HG03097 (cell line): Measurements from ENCODE around the gene NBDY.
"Not testable (repeated sequence)": the region's sequence is repeated elsewhere in the genome, so short reads cannot be mapped to it uniquely, and the experiment has no call there.

ENCODE experiments used
- ATAC-seq: cut with Tn5 transposase; IDR thresholded peaks from one replicate; pipeline ENCODE4 v1.9.1; 2021; ENCODE audit not compliant: unreplicated experiment, low FRiP score

Gene NBDY

DNA sequence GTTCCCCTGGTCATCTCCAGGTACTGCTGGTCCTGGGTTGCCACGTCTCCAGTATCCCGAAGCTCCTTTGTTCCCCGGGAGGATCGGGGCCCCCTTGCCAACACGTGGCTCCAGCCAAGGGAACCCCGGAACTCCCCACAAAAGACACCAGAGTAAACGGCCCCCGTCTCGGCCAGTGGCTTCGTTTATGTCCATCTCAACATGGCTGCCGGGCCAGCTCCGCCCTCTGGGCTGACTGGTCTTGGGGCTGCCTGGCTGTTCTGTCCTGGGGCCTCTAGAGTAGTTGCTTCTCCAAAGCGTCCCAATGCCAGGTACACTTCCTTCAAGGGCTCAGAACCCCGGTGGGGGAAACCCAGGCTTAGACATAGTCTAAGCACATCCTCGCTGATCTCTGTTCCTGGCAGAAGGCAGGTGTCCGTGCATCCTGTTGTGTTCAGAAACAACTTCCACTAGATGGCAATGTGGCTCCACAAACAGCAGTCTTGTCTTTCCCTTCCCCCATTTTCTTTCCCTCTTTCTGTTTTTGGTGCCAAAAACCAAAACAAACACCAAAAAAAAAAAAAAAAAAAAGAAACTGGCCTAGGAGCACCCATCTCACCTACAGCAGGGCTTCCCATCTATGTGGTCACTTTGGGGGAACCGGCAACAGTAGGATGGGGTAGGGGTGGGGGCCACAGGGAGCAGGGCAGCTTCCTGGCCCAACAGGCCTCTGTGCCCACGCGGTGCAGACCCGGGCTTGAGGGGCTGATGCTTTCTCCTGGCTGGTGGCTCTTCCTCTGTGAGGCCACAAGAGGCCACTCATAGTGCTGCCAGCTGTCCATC is 35.3 kb downstream of the NBDY start:
- peak; percentile 41 for ATAC-seq

- ATAC-seq, result no peak
These were observed 36.1 kb downstream of the NBDY start for GRCh38 chrX:56764975-56765791.

DNA sequence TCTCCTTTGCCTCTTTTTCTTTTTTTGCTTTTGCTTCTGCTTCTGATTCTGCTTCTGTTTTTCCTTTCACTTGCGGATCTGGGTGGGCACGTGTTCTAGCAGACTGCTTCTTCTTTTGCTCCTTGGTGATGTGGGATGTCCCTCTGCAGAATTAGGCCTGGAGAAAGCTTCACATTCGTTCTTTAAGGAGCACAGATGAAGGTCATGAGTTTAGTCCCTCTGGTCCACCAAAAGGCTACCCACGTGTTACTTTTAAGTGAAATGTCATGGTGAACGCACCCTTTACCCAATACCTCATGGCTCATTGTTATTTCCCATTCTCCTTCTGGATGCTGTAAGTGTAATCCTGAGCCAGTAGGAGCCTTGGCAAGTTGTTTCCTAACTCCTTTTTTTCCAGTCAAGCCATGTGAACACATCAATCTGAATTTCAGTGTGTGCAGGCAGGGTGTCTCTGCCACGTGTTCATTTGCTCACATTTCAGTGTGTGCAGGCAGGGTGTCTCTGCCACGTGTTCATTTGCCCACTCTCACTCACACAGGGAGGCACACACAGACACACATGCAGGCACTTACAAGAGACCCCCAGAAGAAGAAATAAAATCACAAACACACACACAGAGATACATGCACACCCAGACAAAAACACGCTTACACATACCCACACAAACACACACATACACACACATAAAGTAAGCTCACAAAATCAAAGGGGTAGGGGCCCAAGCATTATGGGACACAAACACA is 36.9 kb downstream of the NBDY start:
- no peak for ATAC-seq

DNA sequence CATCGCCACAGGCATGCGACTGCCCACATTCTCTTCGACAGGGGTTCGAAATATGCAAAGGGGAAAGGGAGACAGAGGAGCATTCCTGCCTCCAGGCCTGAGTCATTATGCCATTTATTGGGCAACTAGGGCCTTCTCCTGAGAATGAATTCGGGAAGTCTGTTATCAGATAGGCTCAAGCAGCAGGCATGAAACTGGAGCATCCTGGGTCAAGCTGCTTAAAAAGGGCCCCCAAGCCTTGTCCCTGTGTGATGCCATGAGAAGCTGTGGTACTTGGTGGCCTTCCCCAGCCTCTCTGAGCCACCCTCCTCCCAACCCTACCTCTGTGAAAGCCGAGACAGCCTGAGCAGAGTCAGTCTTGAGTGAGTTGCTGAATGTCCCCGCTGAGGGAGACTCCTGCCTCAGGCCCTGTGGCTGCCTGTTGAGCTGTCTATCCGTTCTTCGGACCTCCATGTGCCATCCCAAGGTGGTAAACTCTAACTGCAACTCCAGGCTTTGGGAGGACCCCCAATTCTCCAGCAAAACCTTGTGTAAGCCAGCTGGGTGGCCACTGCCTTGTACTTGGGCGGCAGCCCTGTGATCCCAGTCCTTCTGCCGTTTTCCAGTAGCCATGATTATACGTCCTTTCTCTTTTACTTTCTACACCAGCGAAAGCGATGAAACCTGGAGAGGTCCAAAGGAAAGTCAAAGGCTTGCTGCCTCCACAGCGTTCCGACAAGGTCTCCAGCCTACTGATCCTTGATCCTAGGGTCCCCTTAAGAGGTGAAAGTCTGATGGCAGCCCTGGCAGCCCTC is 37.7 kb downstream of the NBDY start:
- no peak for ATAC-seq

GRCh38 chrX:56767348-56768119 is 38.5 kb downstream of the NBDY start:
- peak; percentile 21 for ATAC-seq

- ATAC-seq, result not testable (repeated sequence)
These were observed 39.1 kb downstream of the NBDY start for GRCh38 chrX:56768120-56768660.

GRCh38 chrX:56772675-56773521 is 43.9 kb downstream of the NBDY start:
- ATAC-seq, result peak; percentile 40

- ATAC-seq, result peak; percentile 27
These were observed 44.5 kb downstream of the NBDY start for GRCh38 chrX:56773522-56774060.

GRCh38 chrX:56778099-56778923 is 49.3 kb downstream of the NBDY start:
- ATAC-seq, result peak; percentile 36

DNA sequence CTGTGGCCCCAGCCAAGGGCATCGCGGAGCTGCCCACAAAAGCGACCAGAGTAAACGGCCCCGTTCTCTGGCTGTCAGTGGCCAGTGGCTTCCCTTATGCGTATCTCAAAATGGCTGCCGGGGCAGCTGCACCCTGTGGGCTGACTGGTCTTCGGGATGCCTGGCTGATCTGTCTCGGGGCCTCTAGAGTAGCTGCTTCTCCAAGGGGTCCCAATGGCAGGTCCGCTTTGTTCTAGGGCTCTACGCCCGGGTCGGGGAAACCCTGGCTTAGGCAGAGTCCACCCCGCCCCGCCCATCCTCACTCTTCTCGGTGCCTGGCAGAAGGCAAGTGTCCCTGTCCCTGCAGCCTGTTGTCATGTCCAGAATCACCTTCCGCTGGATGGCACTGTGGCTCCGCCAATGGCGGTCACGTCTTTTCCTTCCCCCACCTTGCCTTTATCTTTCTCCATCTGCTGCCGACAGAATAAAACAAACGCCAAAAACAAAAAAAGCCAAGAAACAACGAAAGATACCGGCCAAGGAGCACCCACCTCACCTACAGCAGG is 50.0 kb downstream of the NBDY start:
- peak; percentile 43 for ATAC-seq

- not testable (repeated sequence) for ATAC-seq
These were observed 51.9 kb downstream of the NBDY start for GRCh38 chrX:56780681-56781649.

GRCh38 chrX:56782352-56782751 is 53.3 kb downstream of the NBDY start:
- no peak for ATAC-seq

- no peak for ATAC-seq
These were observed 53.9 kb downstream of the NBDY start for GRCh38 chrX:56782791-56783449.

DNA sequence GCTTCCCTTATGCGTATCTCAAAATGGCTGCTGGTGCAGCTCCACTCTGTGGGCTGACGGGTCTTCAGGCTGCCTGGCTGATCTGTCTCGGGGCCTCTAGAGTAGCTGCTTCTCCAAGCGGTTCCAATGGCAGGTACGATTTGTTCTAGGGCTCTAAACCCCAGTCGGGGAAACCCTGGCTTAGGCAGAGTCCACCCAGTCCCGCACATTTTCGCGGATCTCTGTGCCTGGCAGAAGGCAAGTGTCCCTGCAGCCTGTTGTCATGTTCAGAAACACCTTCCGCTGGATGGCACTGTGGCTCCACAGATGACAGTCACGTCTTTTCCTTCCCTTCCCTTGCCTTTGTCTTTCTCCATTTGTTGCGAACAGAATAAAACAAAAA is 54.4 kb downstream of the NBDY start:
- ATAC-seq, result no peak

DNA sequence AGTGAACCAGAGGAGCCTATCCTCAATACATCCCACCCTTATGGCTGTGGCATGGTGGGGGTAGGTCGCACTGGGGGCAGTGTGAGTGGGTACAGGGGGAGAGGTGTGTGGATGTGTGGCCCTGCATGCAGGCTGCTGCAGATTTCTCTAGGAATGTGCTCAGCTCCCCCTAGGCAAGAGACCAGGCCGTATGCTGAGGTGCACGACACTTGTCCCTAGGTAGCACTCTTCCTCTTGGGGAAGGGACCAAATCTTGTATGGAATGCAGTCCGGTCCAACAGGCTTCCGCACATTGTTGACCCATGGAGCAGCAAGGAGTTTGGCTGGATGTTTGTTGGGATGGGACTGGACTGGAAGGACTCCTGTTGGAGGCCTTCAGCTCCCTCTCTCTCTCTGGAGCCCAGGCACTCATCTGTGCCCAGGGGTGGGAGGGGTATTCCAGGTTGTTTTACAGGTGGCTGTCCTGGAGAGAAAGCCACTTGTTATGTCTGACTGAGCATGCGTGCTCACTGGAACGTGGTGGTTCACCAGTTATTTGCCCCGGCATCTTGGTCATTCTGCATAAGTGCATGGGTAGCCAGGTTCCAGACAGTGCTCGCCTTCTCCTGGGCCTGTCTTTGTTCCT is 55.1 kb downstream of the NBDY start:
- no peak for ATAC-seq
